Measurements from ENCODE around the gene VPS4B. TPM values are rescaled to one million over a fixed set of nuclear protein-coding genes. Genes with fewer than 3 reads are reported as not detected.

VPS4B gene
- 53.6 and 61.9 TPM in 2 replicates for total RNA-seq

GRCh38 chr18:63422087-63422863 is at the start of gene VPS4B:
Gene VPS4B, minus strand, starts transcription at chr18:63422476. Its CDS starts 217 bp downstream, at chr18:63422259.

GRCh38 chr18:63367053-63367953 is 55.0 kb downstream of the VPS4B start, which contains the start of gene KDSR:
Gene KDSR, minus strand, starts transcription at chr18:63367206. Its CDS starts 88 bp downstream, at chr18:63367118.

Other genes with a start within 250 kb of the VPS4B start
- 0.98 and 2.1 TPM in 2 replicates for gene BCL2, start 102.7 kb downstream of the VPS4B start, total RNA-seq
- 17.2 and 20.9 TPM in 2 replicates for gene KDSR, start 55.3 kb downstream of the VPS4B start, total RNA-seq
- not detected in 2 replicates for gene SERPINB5, start 54.5 kb upstream of the VPS4B start, total RNA-seq
- gene SERPINB12, start 119.9 kb upstream of the VPS4B start, total RNA-seq, result not detected in 2 replicates
- gene SERPINB13, start 164.9 kb upstream of the VPS4B start, total RNA-seq, result not detected in 2 replicates
- not detected in 2 replicates for gene SERPINB4, start 221.8 kb upstream of the VPS4B start, total RNA-seq
- not detected in 2 replicates for gene SERPINB3, start 239.4 kb upstream of the VPS4B start, total RNA-seq